H1 (cell line): ENCODE data around the gene GIMAP2. TPM values are rescaled to one million over a fixed set of nuclear protein-coding genes. Genes with fewer than 3 reads are reported as not detected.

Experiments used
- CHD7 ChIP-seq: fragments of 300-600 bp; sonication (generic); IDR thresholded peaks from 2 replicates; pipeline ENCODE4 v1.7.1; 2012; ENCODE audit warnings: low read length, moderate library complexity, mild to moderate bottlenecking, inconsistent platforms; ENCODE audit not compliant: insufficient replicate concordance
- polyA plus RNA-seq, 7 experiments: library from polyadenylated mRNA; depleted of rRNA in 3 of 7; stranded (reverse) in 5 of 7; unstranded in 2 of 7; fragments of >200 nt in 5 of 7; fragments of 200-250 nt in 2 of 7; gene quantifications; 1 replicate in 5 of 7; 2 replicates in 1 of 7; 4 replicates in 1 of 7; pipeline versions ENCODE4 v1.2.1 to v1.2.3, GENCODE V29; 2011 to 2013; ENCODE audit warnings: missing spikeins in 2 of 7, mixed read lengths in 2 of 7
- total RNA-seq: library from RNA; stranded (reverse); fragmentation: NEBNext Ultra II Directional; extraction: Animal tissue kit (Norgen Biotek cat#: 25700); gene quantifications from 2 replicates; pipeline ENCODE4 v1.2.1, GENCODE V29; 2021

The GIMAP2 gene
- total and polyA plus RNA-seq, 2 of the 8 experiments (the other 6 are each of a cell fraction or from before 2014, with no cell fraction given), result not detected

GRCh38 chr7:150723467-150723866 is 38.0 kb downstream of the GIMAP2 start (continued):
- no peak for TF ChIP-seq CHD7
